CD4-positive, alpha-beta T cell treated with Interleukin-15 for 4 hours (primary cell): ENCODE measurements around the gene CFAP161.
"Not testable (repeated sequence)": the region's sequence is repeated elsewhere in the genome, so short reads cannot be mapped to it uniquely, and the experiment has no call there.

Experiments used
- DNase-seq: peaks from one replicate; pipeline ENCODE4 v3.0.0-alpha.2; 2020; ENCODE audit warnings: low spot score

The CFAP161 gene

DNA sequence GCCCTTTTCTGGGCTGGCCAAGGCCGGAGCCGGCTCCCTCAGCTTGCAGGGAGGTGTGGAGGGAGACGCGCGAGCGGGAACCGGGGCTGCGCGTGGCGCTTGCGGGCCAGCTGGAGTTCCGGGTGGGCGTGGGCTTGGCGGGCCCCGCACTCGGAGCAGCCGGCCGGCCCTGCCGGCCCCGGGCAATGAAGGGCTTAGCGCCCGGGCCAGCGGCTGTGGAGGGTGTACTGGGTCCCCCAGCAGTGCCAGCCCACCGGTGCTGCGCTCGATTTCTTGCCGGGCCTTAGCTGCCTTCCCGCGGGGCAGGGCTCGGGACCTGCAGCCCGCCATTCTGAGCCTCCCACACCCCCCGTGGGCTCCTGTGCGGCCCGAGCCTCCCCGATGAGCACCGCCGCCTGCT is 24.5 kb downstream of the CFAP161 start:
- DNase-seq = not testable (repeated sequence)

GRCh38 chr15:81160312-81161159 is 26.5 kb downstream of the CFAP161 start:
- DNase-seq = no peak

DNA sequence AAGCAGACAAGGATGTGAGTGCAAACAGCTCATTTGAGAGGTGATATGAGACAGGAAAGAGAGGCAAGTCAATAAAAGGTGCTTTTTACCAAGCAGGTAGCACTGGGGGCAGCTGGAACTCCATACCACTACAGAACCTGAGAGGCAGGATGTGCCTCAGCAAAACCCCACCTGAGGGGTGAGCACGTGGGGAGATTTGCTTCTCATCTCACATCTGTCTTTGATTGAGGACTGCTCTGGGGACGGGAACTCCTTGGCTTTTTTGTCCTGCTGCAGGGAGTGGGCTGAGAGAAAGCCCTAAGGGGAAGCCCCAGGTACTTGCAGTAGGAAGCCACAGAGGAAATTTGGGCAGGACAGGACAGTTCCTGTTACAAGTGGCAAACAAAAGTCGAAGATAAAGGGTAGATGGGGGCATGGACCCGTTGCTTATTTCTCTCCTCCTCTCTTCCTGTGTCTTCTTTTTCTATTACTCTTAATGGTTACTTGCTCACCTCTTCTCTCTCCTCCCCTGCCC is 27.1 kb downstream of the CFAP161 start:
- no peak for DNase-seq

GRCh38 chr15:81161851-81162250 is 27.8 kb downstream of the CFAP161 start:
- DNase-seq = no peak

GRCh38 chr15:81163961-81164800 is 30.1 kb downstream of the CFAP161 start:
- no peak for DNase-seq

- DNase-seq = no peak
These were observed 31.5 kb downstream of the CFAP161 start for GRCh38 chr15:81165535-81165934.

DNA sequence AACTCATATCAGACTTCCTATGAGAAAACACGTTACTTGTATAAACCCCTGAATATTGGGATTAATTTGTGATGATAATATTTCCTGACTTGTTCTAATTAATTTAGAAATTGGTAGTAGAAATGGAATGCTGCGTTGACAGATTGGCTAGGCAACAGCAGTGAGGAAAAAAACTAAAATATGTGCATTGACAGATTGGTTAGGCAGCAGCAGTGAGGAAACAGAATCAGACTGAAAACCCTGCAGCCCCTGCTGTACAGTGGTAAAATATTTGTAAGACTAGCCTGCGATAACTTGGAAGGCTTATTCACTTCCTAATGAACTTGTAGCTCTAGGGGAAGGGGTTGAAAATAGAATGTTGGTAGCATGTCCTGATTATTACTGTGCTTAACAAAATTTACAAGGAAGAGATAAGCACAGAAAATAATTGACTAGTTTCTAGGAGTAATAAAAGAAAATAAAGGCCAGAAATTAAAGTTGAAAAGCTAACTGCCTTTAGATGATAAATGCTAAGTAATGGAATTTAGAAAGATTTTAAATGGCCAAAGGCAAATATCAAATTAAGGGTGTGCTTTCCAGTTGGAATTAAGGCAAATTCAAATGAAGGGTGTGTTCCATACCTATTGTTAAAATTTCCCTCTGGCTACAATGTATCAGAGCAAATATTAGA is 32.7 kb downstream of the CFAP161 start:
- DNase-seq = no peak

DNA sequence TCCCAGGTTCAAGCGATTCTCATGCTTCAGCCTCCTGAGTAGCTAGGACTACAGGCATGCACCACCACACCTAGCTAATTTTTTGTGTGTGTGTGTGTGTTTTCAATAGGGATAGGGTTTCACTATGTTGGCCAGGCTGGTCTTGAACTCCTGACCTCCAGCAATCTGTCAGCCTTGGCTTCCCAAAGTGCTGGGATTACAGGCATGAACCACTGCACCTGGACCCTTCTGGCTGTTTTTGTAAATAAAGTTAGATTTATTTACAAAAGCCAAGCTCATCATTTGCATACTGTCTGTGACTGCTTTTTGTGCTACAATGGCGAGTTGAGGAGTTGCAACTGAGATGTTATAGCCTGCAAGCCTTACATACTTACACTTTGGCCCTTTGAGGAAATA is 34.1 kb downstream of the CFAP161 start:
- no peak for DNase-seq

GRCh38 chr15:81168644-81169043 is 34.6 kb downstream of the CFAP161 start:
- no peak for DNase-seq

GRCh38 chr15:81170511-81170910 is 36.4 kb downstream of the CFAP161 start:
- no peak for DNase-seq

DNA sequence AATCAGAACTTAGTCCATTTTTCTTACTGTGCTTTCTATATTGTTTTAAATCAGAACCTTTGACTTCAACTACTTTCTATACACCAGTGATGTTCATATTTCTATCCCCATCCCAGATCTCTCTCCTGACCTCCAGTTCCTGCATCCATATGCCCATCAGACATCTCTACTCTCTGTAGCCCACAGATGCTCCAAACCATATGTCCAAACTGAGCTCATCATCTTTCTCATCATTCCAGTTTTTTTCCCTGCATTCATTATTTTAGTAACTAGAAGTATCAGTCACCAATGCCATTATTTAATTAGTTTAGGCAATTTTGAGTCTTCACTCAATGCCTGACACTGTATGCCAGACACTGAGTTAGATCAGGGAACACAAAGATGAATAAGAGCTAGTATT is 37.2 kb downstream of the CFAP161 start:
- no peak for DNase-seq

- DNase-seq = no peak
These were observed 40.2 kb downstream of the CFAP161 start for GRCh38 chr15:81174125-81174791.

GRCh38 chr15:81174792-81175327 is 40.8 kb downstream of the CFAP161 start:
- no peak for DNase-seq

DNA sequence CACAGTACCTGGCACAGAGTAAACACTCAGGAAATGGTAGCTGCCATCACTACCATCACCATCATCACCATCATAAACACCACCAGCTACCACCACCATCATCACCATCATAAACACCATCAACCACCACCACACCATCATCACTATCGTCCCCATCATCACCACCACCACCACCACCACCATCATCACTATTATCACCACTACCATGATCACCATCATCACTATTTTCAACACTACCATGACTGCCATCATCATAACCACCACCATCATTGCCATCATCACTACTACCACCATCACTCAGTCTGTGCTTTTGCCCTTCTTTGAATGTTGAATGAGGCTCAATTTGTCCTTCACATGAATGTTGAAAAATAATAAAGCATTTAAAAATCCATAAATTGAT is 41.4 kb downstream of the CFAP161 start:
- DNase-seq = no peak

DNA sequence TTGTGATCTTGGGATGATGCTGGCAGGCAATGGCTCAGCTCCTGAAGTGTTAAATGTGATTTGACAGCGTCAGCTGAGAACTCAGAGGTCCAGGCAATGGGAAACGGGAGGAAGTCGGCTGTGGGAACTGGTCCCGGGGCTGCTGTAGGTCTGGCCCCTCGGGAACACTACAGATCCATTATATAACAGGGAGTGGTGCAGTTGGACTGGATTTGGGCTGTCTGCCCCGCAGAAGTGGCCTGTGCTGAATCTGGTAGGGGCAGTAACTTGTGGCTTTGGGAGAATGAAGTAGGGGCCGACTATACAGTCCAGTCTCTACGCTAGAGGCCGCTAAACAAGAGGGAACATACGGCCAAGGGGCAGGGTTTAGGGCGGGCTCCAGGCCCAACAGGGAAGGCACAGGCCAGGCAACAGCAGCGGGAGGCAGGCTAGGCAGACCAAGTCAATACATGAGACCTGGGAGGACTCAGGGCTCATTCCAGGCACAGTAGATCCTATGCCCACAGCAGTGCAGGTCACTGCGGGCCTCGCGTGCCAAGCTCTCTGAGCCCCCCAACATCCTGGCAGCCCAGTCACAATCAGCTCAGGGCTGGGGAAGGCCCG is 42.3 kb downstream of the CFAP161 start:
- no peak for DNase-seq

DNA sequence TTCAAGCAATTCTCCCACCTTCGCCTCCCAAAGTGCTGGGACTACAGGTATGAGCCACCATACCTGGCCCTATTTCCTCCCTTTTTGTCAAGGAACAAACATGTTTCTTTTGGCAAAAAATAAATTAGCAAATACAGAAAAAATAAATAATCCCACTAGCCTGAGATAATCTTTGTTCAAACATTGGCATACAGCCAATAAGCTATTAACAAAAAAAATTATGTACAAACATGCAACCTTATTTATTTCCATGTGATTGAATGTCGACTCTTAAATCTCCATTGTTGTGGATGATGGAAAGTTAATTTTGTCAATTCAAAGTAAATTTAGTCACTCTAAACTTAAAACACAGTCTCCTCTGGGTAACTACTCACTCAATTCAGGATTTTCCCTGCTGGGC is 44.3 kb downstream of the CFAP161 start:
- no peak for DNase-seq

DNA sequence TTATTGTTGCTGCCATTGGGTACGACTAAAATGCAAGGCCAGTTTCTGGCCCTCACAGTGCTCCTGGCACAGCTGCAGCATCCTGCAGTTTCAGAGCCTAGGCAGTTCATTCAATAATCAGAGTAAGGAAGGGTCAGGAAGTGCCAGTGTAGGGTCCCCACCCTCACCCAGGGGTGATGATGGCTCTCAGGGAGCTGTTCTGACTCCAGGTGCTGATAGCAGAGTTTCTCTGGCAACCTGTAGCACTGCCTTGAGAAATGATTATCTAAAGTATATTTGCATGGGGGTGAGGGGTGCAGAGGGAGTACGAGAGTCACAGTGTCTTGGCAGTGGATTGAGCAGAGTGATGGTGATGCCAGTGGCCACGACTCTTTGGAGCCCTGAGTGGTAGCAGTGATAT is 47.1 kb downstream of the CFAP161 start:
- DNase-seq = no peak

DNA sequence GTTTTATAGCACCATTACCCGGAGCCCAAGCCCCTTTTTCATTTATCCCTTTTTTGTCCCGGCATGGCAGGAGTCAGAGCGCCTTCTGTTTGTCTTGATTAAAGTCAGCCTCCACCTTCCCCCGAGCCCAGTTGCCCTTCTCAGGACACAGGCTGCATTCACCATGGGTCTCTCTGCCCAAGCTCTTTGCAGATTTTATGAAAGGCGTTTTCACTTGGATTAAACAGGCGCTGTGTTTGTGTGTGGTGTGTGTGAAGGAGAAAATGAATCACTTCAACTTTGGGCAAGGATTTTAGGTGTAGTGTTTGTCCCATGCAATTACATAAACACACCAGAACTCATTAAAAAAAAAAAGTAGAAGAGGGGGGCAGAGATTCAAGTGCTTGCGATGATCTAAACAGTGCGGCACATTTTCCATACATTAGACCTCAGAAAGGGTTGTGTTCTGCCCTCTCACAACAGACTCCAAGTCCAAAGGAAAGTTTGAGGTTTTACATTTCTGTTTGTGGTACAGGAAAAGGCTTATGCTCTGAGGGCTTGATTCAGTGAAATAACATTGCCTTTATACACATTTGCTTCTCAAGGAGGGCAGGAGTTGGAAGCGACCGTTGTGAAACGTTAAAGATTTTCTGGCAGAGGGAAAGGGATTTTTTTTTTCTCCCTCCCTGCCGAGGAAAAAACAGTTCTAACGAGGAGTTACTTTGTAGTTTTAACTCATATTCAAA is 48.1 kb downstream of the CFAP161 start:
- no peak for DNase-seq

- no peak for DNase-seq
These were observed 48.8 kb downstream of the CFAP161 start for GRCh38 chr15:81182756-81183438.

DNA sequence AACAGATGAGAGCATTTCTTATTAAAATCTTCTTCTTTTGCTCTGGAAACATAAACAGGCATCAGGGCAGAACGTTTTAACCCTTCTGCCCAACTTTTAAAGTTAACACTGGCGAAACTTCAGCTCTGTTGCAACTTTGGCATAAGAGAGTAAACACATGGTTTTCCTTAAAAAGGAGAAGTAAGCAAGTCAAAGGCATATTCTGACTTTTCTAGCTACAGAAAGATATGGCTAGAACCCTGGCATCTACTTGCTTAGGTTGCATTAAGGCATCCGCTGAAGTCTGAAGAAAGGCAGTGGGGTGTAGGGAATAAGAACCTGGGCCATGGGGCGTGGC is 49.3 kb downstream of the CFAP161 start:
- no peak for DNase-seq
